Activated CD8-positive, alpha-beta memory T cell treated with anti-CD3 and anti-CD28 coated beads, Interleukin-2, amount 50 U/mL, for 1 hour (primary cell): Measurements from ENCODE around the gene RAB40B.

Experiments used
- DNase-seq: peaks from one replicate; pipeline ENCODE4 v3.0.0-alpha.2; 2020; ENCODE audit errors: extremely low read depth

The RAB40B gene

GRCh38 chr17:82692268-82692667, 6.2 kb downstream of the RAB40B start:
- no peak for DNase-seq

- DNase-seq: no peak
Measured at GRCh38 chr17:82691714-82692113, 6.8 kb downstream of the RAB40B start.

GRCh38 chr17:82690786-82691489, 7.6 kb downstream of the RAB40B start:
- DNase-seq: no peak

DNA sequence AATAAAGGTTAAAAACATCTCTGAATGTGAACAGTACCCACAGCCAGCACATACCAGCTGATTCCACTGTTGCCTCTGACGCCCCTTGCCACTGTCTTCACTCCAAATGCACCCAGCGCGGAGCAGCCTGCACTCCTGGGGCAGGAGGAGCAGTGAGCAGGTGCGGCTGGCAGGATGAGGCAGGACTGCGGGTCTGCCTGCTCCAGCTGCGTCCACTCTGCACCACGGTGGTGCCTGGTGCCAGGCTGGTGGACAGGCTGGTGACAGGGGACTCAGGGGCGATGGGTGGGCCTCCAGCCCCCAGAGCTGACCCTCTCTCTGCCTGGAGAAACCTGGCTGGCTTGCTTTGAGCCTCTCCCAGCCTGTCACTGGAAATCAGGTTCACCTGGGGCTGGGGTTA, 9.4 kb downstream of the RAB40B start:
- DNase-seq: no peak

DNA sequence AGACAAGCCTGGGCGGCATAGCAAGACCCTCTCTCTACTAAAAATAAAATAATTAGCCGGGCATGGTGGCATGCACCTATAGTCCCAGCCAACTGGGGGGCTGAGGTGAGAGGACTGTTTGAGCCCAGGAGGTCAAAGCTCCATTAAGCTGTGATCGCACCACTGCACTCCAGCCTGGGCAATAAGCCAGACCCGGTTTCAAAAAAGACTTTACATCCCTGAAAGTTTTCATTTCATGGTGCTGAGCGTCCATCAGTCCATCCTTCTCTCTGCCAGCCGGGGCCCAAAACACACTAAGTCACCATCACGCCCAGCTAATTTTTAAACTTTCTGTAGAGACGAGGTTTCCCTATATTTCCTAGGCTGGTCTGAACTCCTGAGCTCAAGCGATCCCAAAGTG, 10.6 kb downstream of the RAB40B start:
- no peak for DNase-seq

GRCh38 chr17:82687375-82687861, 11.1 kb downstream of the RAB40B start:
- DNase-seq: no peak

DNA sequence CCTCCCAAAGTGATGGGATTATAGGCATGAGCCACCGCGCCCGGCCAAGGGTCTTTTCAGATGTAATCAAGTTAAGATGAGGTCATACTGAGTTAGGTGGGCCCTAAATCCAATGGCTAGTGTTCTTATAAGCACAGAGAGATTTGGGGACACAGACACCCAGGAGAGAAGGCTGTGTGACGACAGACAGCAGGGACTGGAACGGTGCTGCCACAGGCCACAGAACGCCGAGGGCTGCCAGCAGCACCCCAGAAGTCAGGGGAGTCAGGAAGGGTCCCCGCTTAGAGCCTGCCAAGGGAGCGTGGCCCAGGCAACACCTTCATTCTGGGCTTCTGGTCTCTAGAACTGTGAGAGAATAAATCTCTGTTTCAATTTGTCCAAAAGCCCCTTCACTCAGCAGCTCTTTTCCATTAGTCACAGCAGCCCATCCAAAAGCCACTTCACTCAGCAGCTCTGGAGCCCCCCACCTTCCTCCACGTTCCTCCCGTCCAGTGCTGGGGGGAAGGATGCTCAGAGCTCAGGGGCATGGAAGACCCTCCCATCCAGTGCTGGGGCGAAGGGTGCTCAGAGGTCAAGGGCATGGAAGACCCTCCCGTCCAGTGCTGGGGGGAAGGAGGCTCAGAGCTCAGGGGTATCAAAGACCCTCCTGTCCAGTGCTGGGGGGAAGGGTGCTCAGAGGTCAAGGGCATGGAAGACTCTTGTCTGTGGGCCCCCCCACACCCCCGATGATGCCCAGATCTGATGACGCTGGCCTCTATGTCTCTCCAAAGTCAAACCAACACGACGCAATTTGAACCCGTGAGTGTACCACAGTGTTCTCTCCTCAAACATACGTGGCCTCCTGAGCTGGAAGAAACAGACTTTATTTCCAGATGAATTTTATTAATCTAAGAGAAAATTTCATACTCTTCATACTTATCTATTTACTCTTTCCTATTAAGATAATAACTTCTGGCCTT, 11.9 kb downstream of the RAB40B start:
- no peak for DNase-seq

GRCh38 chr17:82685291-82685690, 13.2 kb downstream of the RAB40B start:
- DNase-seq: no peak

GRCh38 chr17:82684228-82684841, 14.2 kb downstream of the RAB40B start:
- DNase-seq: no peak

DNA sequence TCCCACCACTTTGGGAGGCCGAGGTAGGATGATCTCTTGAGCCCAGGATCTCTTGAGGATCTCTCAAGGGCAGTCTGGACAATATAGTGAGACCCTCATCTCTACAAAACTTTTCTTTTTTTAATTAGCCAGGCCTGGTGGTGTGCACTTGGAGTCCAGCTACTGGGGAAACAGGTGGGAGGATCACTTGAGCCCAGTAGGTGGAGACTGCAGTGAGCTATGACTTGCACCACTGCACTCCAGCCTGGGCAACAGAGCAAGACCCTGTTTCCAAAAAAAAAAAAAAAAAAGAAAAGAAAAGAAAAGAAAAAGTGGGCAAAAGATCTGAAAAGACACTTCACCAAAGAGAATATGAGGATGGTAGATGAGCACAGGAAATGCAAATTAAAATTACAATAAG, 15.0 kb downstream of the RAB40B start:
- no peak for DNase-seq

- DNase-seq: no peak
Measured at GRCh38 chr17:82681547-82681946, 17.0 kb downstream of the RAB40B start.

GRCh38 chr17:82679586-82680465, 18.7 kb downstream of the RAB40B start:
- DNase-seq: no peak

- no peak for DNase-seq
Measured at GRCh38 chr17:82678265-82678891, 20.1 kb downstream of the RAB40B start.

- no peak for DNase-seq
Measured at GRCh38 chr17:82677353-82677925, 21.1 kb downstream of the RAB40B start.

DNA sequence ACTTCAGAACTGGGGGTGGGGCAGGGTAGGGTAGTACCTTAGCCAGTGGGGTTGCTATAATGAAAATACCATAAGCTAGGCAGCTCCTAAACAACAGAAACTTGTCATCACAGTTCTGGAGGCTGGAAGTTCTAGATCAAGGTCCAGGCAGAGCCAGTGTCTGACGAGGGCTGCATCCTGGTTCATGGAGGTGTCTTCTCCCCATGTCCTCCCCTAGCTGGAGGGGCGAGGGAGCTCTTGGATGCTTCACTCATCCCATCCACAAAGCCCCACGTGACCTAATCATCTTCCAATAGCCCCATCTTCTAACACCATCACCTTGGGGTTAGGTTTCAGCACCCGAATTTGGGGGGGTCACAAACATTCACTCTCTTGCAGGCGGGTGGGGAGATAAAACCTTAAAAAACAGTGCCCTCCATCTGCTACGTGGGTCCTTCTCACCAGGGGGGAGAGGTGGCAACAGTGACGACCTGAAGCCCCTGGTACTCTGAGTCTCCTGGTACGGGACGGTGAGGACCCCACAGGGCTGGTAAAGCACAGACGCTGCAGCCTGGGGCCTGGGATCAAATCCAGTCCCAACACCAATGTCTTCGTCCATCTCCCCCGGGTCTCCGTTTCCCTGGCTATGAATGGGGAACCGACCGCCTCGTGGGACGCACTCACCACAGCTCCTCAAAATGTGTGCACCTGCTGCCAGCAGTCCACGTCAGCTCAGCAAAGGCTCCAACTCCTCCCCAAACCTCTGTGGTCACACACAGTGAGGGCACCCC, 22.8 kb downstream of the RAB40B start:
- no peak for DNase-seq

DNA sequence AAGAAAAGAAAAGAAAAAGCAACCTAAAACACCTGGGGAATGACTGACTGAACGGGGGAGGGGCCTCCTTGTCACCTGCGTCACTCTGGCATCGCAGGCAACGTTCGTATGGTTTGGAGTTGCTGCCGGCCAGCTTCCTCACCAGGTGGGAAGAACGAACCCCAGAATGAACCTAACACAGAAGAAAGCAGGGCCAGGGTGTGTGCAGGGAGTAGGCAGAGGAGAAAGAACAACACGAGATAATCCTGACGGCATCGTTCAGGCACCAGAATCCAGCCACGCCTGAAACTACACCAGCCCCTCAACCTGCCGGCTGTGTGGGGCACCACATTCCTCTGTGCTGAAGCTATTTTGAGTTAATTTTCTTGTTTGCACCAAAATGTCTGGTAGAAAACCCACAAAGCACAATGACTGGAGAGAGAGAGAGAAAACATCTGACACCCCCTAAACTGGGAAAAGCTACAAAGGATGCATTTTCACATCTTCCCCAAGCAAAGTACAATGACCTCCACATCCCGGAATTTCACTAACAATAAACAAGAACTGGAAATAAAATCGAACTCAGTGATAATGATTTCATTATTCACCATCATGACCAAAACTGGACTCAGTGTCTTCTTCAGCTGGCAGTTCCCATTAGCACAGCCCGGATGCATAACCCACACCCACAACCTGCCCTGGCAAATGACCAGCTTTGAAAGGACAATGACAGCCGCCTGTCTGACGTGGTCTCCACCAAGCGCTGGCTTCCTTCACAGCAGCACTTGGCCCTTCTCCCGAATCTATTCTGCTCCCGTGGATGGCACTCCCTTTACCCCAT, 23.6 kb downstream of the RAB40B start:
- DNase-seq: no peak

- DNase-seq: no peak
Measured at GRCh38 chr17:82670661-82671450, 27.6 kb downstream of the RAB40B start.

DNA sequence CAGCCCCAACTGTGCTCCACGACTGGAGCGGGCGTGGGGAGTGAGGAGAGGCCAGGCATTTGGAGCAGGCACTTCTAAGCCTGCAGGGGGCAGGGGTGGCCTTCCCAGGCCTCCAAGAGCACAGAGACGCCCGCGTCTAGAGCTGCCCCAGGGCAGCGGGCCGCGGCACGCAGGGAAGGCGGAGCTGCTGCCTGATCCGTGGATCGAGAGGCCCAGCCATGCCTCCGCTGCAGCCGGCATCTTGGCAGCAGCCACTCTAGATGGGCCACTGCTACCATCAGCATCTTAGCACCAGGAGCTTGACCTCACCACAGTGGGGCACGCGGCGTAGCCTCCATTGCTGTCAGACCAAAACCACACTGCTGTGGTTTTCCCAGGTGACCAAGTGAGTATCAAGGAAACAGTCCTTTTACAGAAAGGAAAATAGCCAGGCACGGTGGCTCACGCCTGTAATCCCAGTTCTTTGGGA, 29.8 kb downstream of the RAB40B start:
- DNase-seq: no peak
